WTC11 (cell line): ENCODE data around the gene EIF6.

ENCODE experiments used
- CTCF ChIP-seq: fragments of 200-600 bp; IDR thresholded peaks from 2 replicates; pipeline ENCODE4 v1.8.0; 2022; ENCODE audit warnings: antibody characterized with exemption
- E2F1 ChIP-seq: sonication (generic); formaldehyde crosslinking; IDR thresholded peaks from 2 replicates; pipeline ENCODE4 v1.8.0; 2022; ENCODE audit warnings: mild to moderate bottlenecking, missing genetic modification reagents
- FOXJ3 ChIP-seq: sonication (generic); formaldehyde crosslinking; IDR thresholded peaks from 2 replicates; pipeline ENCODE4 v1.9.0; 2021; ENCODE audit warnings: missing genetic modification reagents, mild to moderate bottlenecking, borderline replicate concordance
- HMGXB4 ChIP-seq: sonication (generic); formaldehyde crosslinking; IDR thresholded peaks from 2 replicates; pipeline ENCODE4 v1.8.1; 2023; ENCODE audit warnings: mild to moderate bottlenecking, moderate library complexity, missing genetic modification reagents
- IRF2 ChIP-seq: sonication (generic); formaldehyde crosslinking; IDR thresholded peaks from 2 replicates; pipeline ENCODE4 v1.8.0; 2022; ENCODE audit warnings: low read depth, missing genetic modification reagents, borderline replicate concordance
- JAZF1 ChIP-seq: fragments of 250-450 bp; sonication (Bioruptor Pico); IDR thresholded peaks from 2 replicates; pipeline ENCODE4 v1.9.0; 2021; ENCODE audit warnings: moderate library complexity, mild to moderate bottlenecking, inconsistent platforms
- JUN ChIP-seq: sonication (generic); formaldehyde crosslinking; IDR thresholded peaks from 2 replicates; pipeline ENCODE4 v1.8.0; 2023; ENCODE audit warnings: mild to moderate bottlenecking, missing genetic modification reagents
- NR1H2 ChIP-seq: sonication (generic); formaldehyde crosslinking; IDR thresholded peaks from 2 replicates; pipeline ENCODE4 v1.9.0; 2021; ENCODE audit warnings: mild to moderate bottlenecking, moderate library complexity, missing genetic modification reagents
- PREB ChIP-seq: sonication (generic); formaldehyde crosslinking; IDR thresholded peaks from 2 replicates; pipeline ENCODE4 v1.8.1; 2022; ENCODE audit warnings: mild to moderate bottlenecking, missing genetic modification reagents, moderate library complexity, borderline replicate concordance
- RELA ChIP-seq: sonication (generic); formaldehyde crosslinking; IDR thresholded peaks from 2 replicates; pipeline ENCODE4 v1.8.1; 2022; ENCODE audit warnings: missing genetic modification reagents, mild to moderate bottlenecking, borderline replicate concordance
- SP1 ChIP-seq: sonication (generic); formaldehyde crosslinking; conservative IDR thresholded peaks from 2 replicates; pipeline ENCODE4 v1.8.1; 2022; ENCODE audit warnings: missing genetic modification reagents
- USF1 ChIP-seq: sonication (generic); formaldehyde crosslinking; IDR thresholded peaks from 2 replicates; pipeline ENCODE4 v1.8.0; 2022; ENCODE audit warnings: mild to moderate bottlenecking, missing genetic modification reagents

- TF ChIP-seq USF1 (CRISPR knock-in tag), result no peak
- TF ChIP-seq NR1H2 (CRISPR knock-in tag), result no peak
- TF ChIP-seq CTCF, result peak; percentile 89
- TF ChIP-seq FOXJ3 (CRISPR knock-in tag), result no peak
- no peak for TF ChIP-seq HMGXB4 (CRISPR knock-in tag)
- TF ChIP-seq PREB (CRISPR knock-in tag), result no peak
- TF ChIP-seq E2F1 (CRISPR knock-in tag), result no peak
- no peak for TF ChIP-seq JAZF1 (CRISPR knock-in tag)
- TF ChIP-seq SP1 (CRISPR knock-in tag), result no peak
- no peak for TF ChIP-seq IRF2 (CRISPR knock-in tag)
- TF ChIP-seq RELA (CRISPR knock-in tag), result no peak
- no peak for TF ChIP-seq JUN
Measured at GRCh38 chr20:35303735-35304491, 19.3 kb upstream of the EIF6 start.
